Endothelial cell of umbilical vein (primary cell): ENCODE data around the gene FOLR3. TPM values are rescaled to one million over a fixed set of nuclear protein-coding genes. Genes with fewer than 3 reads are reported as not detected.

Experiments
- BruUV-seq: library from RNA; stranded (reverse); fragments of 400-500 nt; replicated peaks from 2 replicates; lab custom pipeline; 2021; lab: Mats Ljungman, UMichigan
- CTCF ChIA-PET: fragments of 300-600, 350-600 bp; sonication (Branson Sonifier 250); formaldehyde crosslinking; loops from one replicate; lab custom pipeline; 2021; ENCODE audit warnings: antibody characterized with exemption, inconsistent platforms; lab: Charles Lee
- POLR2A ChIA-PET: fragments of 300-600, 350-600 bp; sonication (Branson Sonifier 250); formaldehyde crosslinking; loops from one replicate; lab custom pipeline; 2021; ENCODE audit warnings: antibody characterized with exemption, inconsistent platforms; lab: Charles Lee
- DNase-seq: peaks from one replicate; pipeline ENCODE4 v3.0.0-alpha.2; 2011; ENCODE audit warnings: low read depth, low spot score
- FAIRE-seq: peaks from 2 replicates; lab custom pipeline; 2011; peaks lifted over from hg19 to GRCh38; lab: Jason Lieb, UNC
- H2AFZ ChIP-seq: 2 replicates; pipeline ENCODE4 v1.6.0; 2012; ENCODE audit warnings: low read depth, low read length, control low read depth, inconsistent platforms
- H3K27ac ChIP-seq: 2 replicates; pipeline ENCODE4 v1.5.1; 2011; ENCODE audit warnings: low read depth, mild to moderate bottlenecking, control low read depth, low read length, moderate library complexity; ENCODE audit not compliant: insufficient read depth
- H3K27me3 ChIP-seq, 2 experiments: 2 replicates each; pipeline versions ENCODE4 v1.6.0 to v1.6.1; 2011; ENCODE audit warnings: low read length in 2 of 2, mixed read lengths in 1 of 2; ENCODE audit not compliant: control insufficient read depth in 2 of 2, insufficient read depth in 2 of 2
- H3K36me3 ChIP-seq, 2 experiments: 2 replicates in 1 of 2; 3 replicates in 1 of 2; pipeline ENCODE4 v1.5.1; 2011; ENCODE audit warnings: low read length in 2 of 2, mild to moderate bottlenecking in 1 of 2, moderate library complexity in 1 of 2; ENCODE audit not compliant: control insufficient read depth in 2 of 2, insufficient read depth in 2 of 2; ENCODE audit errors: extremely low read depth in 1 of 2
- H3K4me1 ChIP-seq: 3 replicates; pipeline ENCODE4 v1.5.1; 2011; ENCODE audit warnings: mild to moderate bottlenecking, low read length; ENCODE audit not compliant: control insufficient read depth, insufficient read depth; ENCODE audit errors: extremely low read depth
- H3K4me2 ChIP-seq: 2 replicates; pipeline ENCODE4 v1.6.1; 2011; ENCODE audit warnings: low read length, control low read depth, mixed read lengths; ENCODE audit not compliant: insufficient read depth
- H3K4me3 ChIP-seq, 3 experiments: fragments of 200-600 bp in 1 of 3; sonication (generic), shearing (Covaris generic) in 1 of 3; replicated peaks in 1 of 3; 2 replicates each; pipeline ENCODE4 v1.5.1; 2011 to 2016; ENCODE audit warnings: control low read depth in 3 of 3, low read length in 3 of 3, mild to moderate bottlenecking in 2 of 3, inconsistent platforms in 1 of 3, low read depth in 1 of 3, moderate library complexity in 1 of 3; ENCODE audit not compliant: insufficient read depth in 1 of 3
- H3K79me2 ChIP-seq: 2 replicates; pipeline ENCODE4 v1.6.0; 2012; ENCODE audit warnings: low read length, inconsistent platforms; ENCODE audit not compliant: control insufficient read depth, insufficient read depth
- H3K9ac ChIP-seq: replicated peaks from 2 replicates; pipeline ENCODE3; 2011; ENCODE audit warnings: low read length, control low read depth; ENCODE audit not compliant: insufficient read depth; ENCODE audit errors: extremely low read depth
- H3K9me1 ChIP-seq: replicated peaks from 3 replicates; pipeline ENCODE4 v1.6.0; 2011; ENCODE audit warnings: mild to moderate bottlenecking, low read length; ENCODE audit not compliant: control insufficient read depth, insufficient read depth; ENCODE audit errors: extremely low read depth
- H3K9me3 ChIP-seq: replicated peaks from 2 replicates; pipeline ENCODE4 v1.5.1; 2012; ENCODE audit warnings: low read length, inconsistent platforms; ENCODE audit not compliant: control insufficient read depth, insufficient read depth
- H4K20me1 ChIP-seq: replicated peaks from 2 replicates; pipeline ENCODE3; 2011; ENCODE audit warnings: mild to moderate bottlenecking, low read length; ENCODE audit not compliant: control insufficient read depth, insufficient read depth; ENCODE audit errors: extremely low read depth
- CTCF ChIP-seq, 2 donors: IDR thresholded peaks; 1 replicate in 1 of 2; 2 replicates in 1 of 2; pipeline ENCODE4 v1.5.1; 2011; ENCODE audit warnings: low read length in 2 of 2, mild to moderate bottlenecking in 2 of 2, moderate library complexity in 2 of 2, control low read depth in 1 of 2, inconsistent platforms in 1 of 2, low read depth in 1 of 2; ENCODE audit not compliant: insufficient read depth in 1 of 2; ENCODE audit errors: extremely low read depth in 1 of 2
- EZH2 ChIP-seq: IDR thresholded peaks from 2 replicates; pipeline ENCODE4 v1.6.1; 2012; ENCODE audit warnings: borderline replicate concordance, low read depth, mild to moderate bottlenecking, moderate library complexity, low read length, inconsistent platforms; ENCODE audit not compliant: severe bottlenecking
- FOS ChIP-seq: IDR thresholded peaks from 2 replicates; pipeline ENCODE4 v1.6.1; 2011; ENCODE audit warnings: mild to moderate bottlenecking, low read length, moderate library complexity, borderline replicate concordance; ENCODE audit not compliant: insufficient read depth
- GATA2 ChIP-seq: IDR thresholded peaks from 2 replicates; pipeline ENCODE4 v1.7.0; 2011; ENCODE audit warnings: low read depth, mild to moderate bottlenecking, moderate library complexity, mixed read lengths, low read length; ENCODE audit not compliant: insufficient read length, insufficient read depth
- JUN ChIP-seq: IDR thresholded peaks from 2 replicates; pipeline ENCODE4 v1.6.1; 2011; ENCODE audit warnings: borderline replicate concordance, low read depth; ENCODE audit not compliant: insufficient read length, insufficient read depth
- MAX ChIP-seq: IDR thresholded peaks from 2 replicates; pipeline ENCODE4 v1.6.1; 2011; ENCODE audit not compliant: insufficient read depth, insufficient read length
- MYC ChIP-seq: IDR thresholded peaks from one replicate; pipeline ENCODE4 v1.6.1; 2011; ENCODE audit warnings: mild to moderate bottlenecking, low read depth, low read length
- POLR2A ChIP-seq: IDR thresholded peaks from 2 replicates; pipeline ENCODE4 v1.6.1; 2012; ENCODE audit warnings: low read depth, mild to moderate bottlenecking, control low read depth, low read length
- POLR2AphosphoS5 ChIP-seq: IDR thresholded peaks from 2 replicates; pipeline ENCODE4 v1.6.1; 2012; ENCODE audit warnings: low read depth, mild to moderate bottlenecking, control low read depth, low read length, moderate library complexity; ENCODE audit not compliant: insufficient read depth
- dilution Hi-C: fragments of 300-500 bp; cut with MboI; formaldehyde crosslinking; loops from one replicate; pipeline ENCODE4 v1.15.0; 2019; ENCODE audit warnings: low sequenced_read_pairs; ENCODE audit not compliant: extremely low pct_ligation_motif_present
- intact Hi-C: fragments of 100-400 bp; cut with micrococcal nuclease; formaldehyde crosslinking; loops from one replicate; pipeline ENCODE4 v1.10.0; 2022
- polyA plus RNA-seq, 4 experiments: library from polyadenylated mRNA; depleted of rRNA in 3 of 4; stranded (reverse) in 3 of 4; unstranded in 1 of 4; fragments of >200 nt; gene quantifications; 2 replicates each; pipeline versions ENCODE4 v1.2.1 to v1.2.3, GENCODE V29; 2011 to 2012; ENCODE audit warnings: missing spikeins in 1 of 4
- total RNA-seq: library from RNA; stranded (reverse); gene quantifications from 2 replicates; pipeline ENCODE4 v1.2.3, GENCODE V29; 2021

FOLR3 gene
- total and polyA plus RNA-seq, 2 donors (not counting 3 experiments of a cell fraction or from before 2014, with no cell fraction given) = not detected

- Histone ChIP-seq H3K27me3 (peaks cover 7 to 10% of the 10 kb centered on the region in 2 experiments), H3K4me2 (no peak overlapping the region), H3K4me3 (no peak overlapping the region), H2AFZ (no peak overlapping the region), H3K9me3 (no peaks in the 10 kb centered on the region), H3K79me2 (no peaks in the 10 kb centered on the region), H3K27ac (no peak overlapping the region), H3K9me1 (no peaks in the 10 kb centered on the region), H3K4me1 (no peaks in the 10 kb centered on the region), H3K9ac (no peak overlapping the region), H4K20me1 (no peaks in the 10 kb centered on the region), H3K36me3 (no peaks in the 10 kb centered on the region)
- ChIA-PET CTCF (interaction anchor here (1.0 to 2.2 kb wide), 4 partner anchors 9 to 274 kb away, joined by 3 to 17 read pairs (median 7); no protein-coding TSS in a partner anchor), POLR2A (no interaction called here)
- dilution Hi-C loops = no loop called here
- DNase-seq = no peak
- no peak for FAIRE-seq
- intact Hi-C loops = no loop called here
- BruUV-seq = no TSS peak
- TF ChIP-seq MYC (no peak), JUN (no peak), EZH2 (no peak), FOS (no peak), CTCF (IDR thresholded peaks at IDR 0.05; ENCODE audit: extremely low read depth in 1 of 2, insufficient read depth in 1 of 2, low read depth in 1 of 2, low read length in 2 of 2) (no peak), POLR2AphosphoS5 (no peak), GATA2 (no peak), MAX (no peak), POLR2A (no peak)
These were observed 21.6 kb downstream of the FOLR3 start for GRCh38 chr11:72157131-72157530.
